ENCODE data around the gene ATP8B2.

Gene ATP8B2

DNA sequence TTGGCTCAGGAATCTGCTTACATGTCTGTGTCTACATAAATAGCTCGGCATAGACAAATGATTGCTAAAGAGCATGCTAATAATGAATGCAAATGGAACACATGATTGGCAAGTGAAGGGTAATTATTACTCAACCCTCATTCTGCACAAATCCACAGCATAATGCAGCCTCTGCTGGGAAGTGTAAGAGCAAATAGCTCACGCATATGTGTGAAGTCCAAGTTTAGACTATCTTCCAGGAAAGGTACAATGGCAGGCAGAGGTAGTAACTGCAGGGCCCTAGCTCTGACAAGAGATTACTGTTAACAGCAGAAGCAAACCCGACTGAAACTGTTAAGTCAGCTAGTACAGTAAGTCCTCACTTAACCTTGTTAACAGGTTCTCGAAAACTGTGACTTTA lies 72.8 kb downstream of the ATP8B2 start:
- no peak overlapping the region; the same call in 1 of the 2 replicates for H3K27ac ChIP-seq (replicated peaks)
- TF ChIP-seq CTCF (IDR thresholded peaks at IDR 0.05; ENCODE audit: insufficient read depth, low read length), result no peak
- no peak for TF ChIP-seq REST (IDR thresholded peaks at IDR 0.05; ENCODE audit: insufficient replicate concordance, low read depth)
- TF ChIP-seq POLR2AphosphoS5 (IDR thresholded peaks at IDR 0.05; ENCODE audit: low read depth), result no peak
- TF ChIP-seq GABPA (IDR thresholded peaks at IDR 0.05; ENCODE audit: low read depth), result no peak
- no peak for TF ChIP-seq SPI1 (IDR thresholded peaks at IDR 0.05; ENCODE audit: borderline replicate concordance, low read depth)

DNA sequence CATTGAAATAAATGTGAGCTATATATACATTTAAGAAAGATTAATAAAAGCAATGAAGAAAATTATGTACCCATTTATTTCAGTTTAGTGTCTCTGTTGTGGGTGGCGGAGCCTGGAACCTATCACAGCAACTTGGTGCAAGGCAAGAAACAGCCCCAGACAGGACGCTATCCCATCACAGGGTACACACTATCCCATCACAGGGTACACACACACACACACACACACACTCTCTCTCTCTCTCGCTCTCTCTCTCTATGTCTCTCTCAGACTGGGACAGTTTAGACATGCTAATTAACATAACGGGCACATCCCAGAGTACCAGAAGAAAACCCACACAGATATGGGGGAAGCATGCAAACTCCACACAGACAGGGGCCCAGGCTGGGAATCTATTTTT lies 73.4 kb downstream of the ATP8B2 start:
- no peak for TF ChIP-seq GABPA (IDR thresholded peaks at IDR 0.05; ENCODE audit: low read depth)
- no peak for TF ChIP-seq SPI1 (IDR thresholded peaks at IDR 0.05; ENCODE audit: borderline replicate concordance, low read depth)
- TF ChIP-seq REST (IDR thresholded peaks at IDR 0.05; ENCODE audit: insufficient replicate concordance, low read depth), result no peak
- TF ChIP-seq POLR2AphosphoS5 (IDR thresholded peaks at IDR 0.05; ENCODE audit: low read depth), result no peak
- TF ChIP-seq CTCF (IDR thresholded peaks at IDR 0.05; ENCODE audit: insufficient read depth, low read length), result no peak
- H3K27ac ChIP-seq (replicated peaks), result no peak overlapping the region

More for the DNA sequence above, 72.8 kb downstream of the ATP8B2 start:
- DNase-seq (ENCODE audit: low read depth in 1 of 2, low spot score in 1 of 2), result no peak
- H3K27me3 ChIP-seq (ENCODE audit: insufficient read depth, poor library complexity, severe bottlenecking), result no peaks in the 10 kb centered on the region
- no peak overlapping the region for H3K4me3 ChIP-seq (replicated peaks; ENCODE audit: insufficient read depth, low read length)

GRCh38 chr1:154400381-154400801 lies 75.1 kb downstream of the ATP8B2 start:
- Histone ChIP-seq H3K4me3 (replicated peaks; ENCODE audit: insufficient read depth, low read length) (no peak overlapping the region), H3K27ac (replicated peaks) (peak overlapping the region; percentile 47; the same call in 1 of the 2 replicates), H3K27me3 (ENCODE audit: insufficient read depth, poor library complexity, severe bottlenecking) (no peaks in the 10 kb centered on the region)
- peak; percentile 67 to 73 for DNase-seq (ENCODE audit: low read depth in 1 of 2, low spot score in 1 of 2)
- TF ChIP-seq REST (IDR thresholded peaks at IDR 0.05; ENCODE audit: insufficient replicate concordance, low read depth) (no peak), SPI1 (IDR thresholded peaks at IDR 0.05; ENCODE audit: borderline replicate concordance, low read depth) (peak; percentile 29; the same call in 1 of the 2 replicates), CTCF (IDR thresholded peaks at IDR 0.05; ENCODE audit: insufficient read depth, low read length) (no peak), POLR2AphosphoS5 (IDR thresholded peaks at IDR 0.05; ENCODE audit: low read depth) (peak; percentile 36; the same call in 1 of the 2 replicates), GABPA (IDR thresholded peaks at IDR 0.05; ENCODE audit: low read depth) (0 out of 2 replicates have a peak, but pooled peaks have one; percentile 16)

More for the DNA sequence above, 73.4 kb downstream of the ATP8B2 start:
- Histone ChIP-seq H3K4me3 (replicated peaks; ENCODE audit: insufficient read depth, low read length) (no peak overlapping the region), H3K27me3 (ENCODE audit: insufficient read depth, poor library complexity, severe bottlenecking) (no peaks in the 10 kb centered on the region)
- DNase-seq (ENCODE audit: low read depth in 1 of 2, low spot score in 1 of 2), result no peak
